AG04449 (cell line): ENCODE data around the gene CEMIP.
"Not testable (repeated sequence)": the region's sequence is repeated elsewhere in the genome, so short reads cannot be mapped to it uniquely, and the experiment has no call there.

Experiments
- CTCF ChIA-PET: fragments of 350-600 bp; formaldehyde crosslinking; extraction: SDS; loops from one replicate; lab custom pipeline; 2021; ENCODE audit warnings: antibody characterized with exemption; lab: Yijun Ruan, JAX
- POLR2A ChIA-PET: fragments of 400-600, 350-600 bp; formaldehyde crosslinking; extraction: SDS; loops from one replicate; lab custom pipeline; 2020; ENCODE audit warnings: antibody characterized with exemption, inconsistent platforms; lab: Yijun Ruan, JAX
- DNase-seq: peaks from one replicate; pipeline ENCODE4 v3.0.0-alpha.2; 2010; ENCODE audit warnings: low read depth, low spot score
- H3K4me3 ChIP-seq: 2 replicates; pipeline ENCODE4 v1.5.1; 2011; ENCODE audit warnings: low read depth, mild to moderate bottlenecking, control low read depth, low read length
- CTCF ChIP-seq: IDR thresholded peaks from one replicate; pipeline ENCODE4 v1.5.1; 2011; ENCODE audit warnings: mild to moderate bottlenecking, moderate library complexity, low read length, control low read depth, inconsistent platforms; ENCODE audit not compliant: insufficient read depth; ENCODE audit errors: missing control alignments

CEMIP gene

GRCh38 chr15:80950291-80951078 lies 171.3 kb downstream of the CEMIP start:
- no peak overlapping the region for H3K4me3 ChIP-seq
- no peak for DNase-seq
- POLR2A ChIA-PET, result no interaction called here
- CTCF ChIA-PET, result interaction anchor here (1.0 to 1.5 kb wide), 2 partner anchors 9 to 20 kb away, joined by 3 to 5 read pairs; no protein-coding TSS in a partner anchor
- no peak for TF ChIP-seq CTCF

- no peak for DNase-seq
- H3K4me3 ChIP-seq, result no peak overlapping the region
- no peak for TF ChIP-seq CTCF
- ChIA-PET POLR2A (no interaction called here), CTCF (interaction anchor here (1.3 to 1.4 kb wide), 2 partner anchors 17 kb away, joined by 3 read pairs; no protein-coding TSS in a partner anchor)
Measured at GRCh38 chr15:80951941-80952340, 172.8 kb downstream of the CEMIP start.

GRCh38 chr15:80953001-80953952 lies 174.1 kb downstream of the CEMIP start:
- ChIA-PET POLR2A (no interaction called here), CTCF (interaction anchor here (1.3 to 2.0 kb wide), 3 partner anchors 15 to 18 kb away, joined by 3 to 7 read pairs (median 3); no protein-coding TSS in a partner anchor)
- no peak for TF ChIP-seq CTCF
- no peak for DNase-seq
- no peak overlapping the region for H3K4me3 ChIP-seq

GRCh38 chr15:80953953-80954778 lies 175.0 kb downstream of the CEMIP start:
- no peak for DNase-seq
- no peak overlapping the region for H3K4me3 ChIP-seq
- CTCF ChIA-PET, result interaction anchor here (1.3 to 2.0 kb wide), 3 partner anchors 13 to 56 kb away, joined by 3 to 7 read pairs (median 3); no protein-coding TSS in a partner anchor
- POLR2A ChIA-PET, result no interaction called here
- TF ChIP-seq CTCF, result no peak

- peak; percentile 72 for DNase-seq
- POLR2A ChIA-PET, H3K4me3 ChIP-seq: not testable (repeated sequence)
- CTCF ChIA-PET, result interaction anchor here (1.3 to 5.2 kb wide), 2 partner anchors 14 to 179 kb away, joined by 6 to 63 read pairs; no protein-coding TSS in a partner anchor
Measured at GRCh38 chr15:80955571-80956452, 176.6 kb downstream of the CEMIP start.
